ENCODE measurements around the gene ARID2.

GRCh38 chr12:45728630-45729232, 775 bp upstream of the ARID2 start:
- TF ChIP-seq EZH2 (IDR thresholded peaks at IDR 0.05; ENCODE audit: insufficient read depth, poor library complexity, severe bottlenecking) (no peak), EZH2phosphoT487 (IDR thresholded peaks at IDR 0.05; ENCODE audit: insufficient read depth, low read depth) (no peak)

Measured in GM23248 (cell line).